SK-N-SH (cell line): ENCODE data around the gene GANAB. TPM values are rescaled to one million over a fixed set of nuclear protein-coding genes. Genes with fewer than 3 reads are reported as not detected.

Experiments
- CTCF ChIA-PET: fragments of 300-600, 350-600 bp; formaldehyde crosslinking; extraction: SDS; loops from one replicate; lab custom pipeline; 2021; lab: Yijun Ruan, JAX
- POLR2A ChIA-PET: fragments of 350-600 bp; sonication (Branson Sonifier 250); formaldehyde crosslinking; extraction: SDS; loops from one replicate; lab custom pipeline; 2020; ENCODE audit warnings: antibody characterized with exemption, inconsistent platforms; lab: Yijun Ruan, JAX
- DNase-seq: peaks from one replicate; pipeline ENCODE4 v3.0.0; 2012
- H2AFZ ChIP-seq: fragments of 200-600 bp; sonication (generic); 2 replicates; pipeline ENCODE4 v1.8.1; 2016; ENCODE audit warnings: antibody characterized with exemption, mild to moderate bottlenecking, low read depth
- H3F3A ChIP-seq: fragments of 200-600 bp; sonication (generic); replicated peaks from 2 replicates; pipeline ENCODE3; 2016; ENCODE audit warnings: antibody characterized with exemption, mild to moderate bottlenecking; ENCODE audit not compliant: insufficient read depth
- H3K27ac ChIP-seq, 2 experiments: fragments of 200-500 bp in 1 of 2; fragments of 200-600 bp in 1 of 2; sonication (Bioruptor generic) in 1 of 2; sonication (generic), shearing (Covaris generic) in 1 of 2; 2 replicates each; pipeline versions ENCODE4 v1.5.1 to v1.6.1; 2014 to 2016; ENCODE audit warnings: low read depth in 2 of 2, inconsistent platforms in 1 of 2, low read length in 1 of 2, mild to moderate bottlenecking in 1 of 2, mixed read lengths in 1 of 2
- H3K27me3 ChIP-seq: fragments of 200-600 bp; sonication (generic), shearing (Covaris generic); 2 replicates; pipeline ENCODE4 v1.6.1; 2016; ENCODE audit warnings: mixed run types; ENCODE audit not compliant: insufficient read depth
- H3K36me3 ChIP-seq, 2 experiments: fragments of 200-500 bp in 1 of 2; fragments of 200-600 bp in 1 of 2; sonication (Bioruptor generic) in 1 of 2; sonication (generic) in 1 of 2; replicated peaks in 1 of 2; 2 replicates each; pipeline versions ENCODE3 to v1.5.1; 2014 to 2016; ENCODE audit warnings: low read length in 1 of 2, mild to moderate bottlenecking in 1 of 2; ENCODE audit not compliant: insufficient read depth in 2 of 2, control insufficient read depth in 1 of 2
- H3K4me1 ChIP-seq, 2 experiments: fragments of 200-500 bp in 1 of 2; fragments of 200-600 bp in 1 of 2; sonication (Bioruptor generic) in 1 of 2; sonication (generic), shearing (Covaris generic) in 1 of 2; 2 replicates each; pipeline versions ENCODE4 v1.5.1 to v1.6.1; 2014 to 2016; ENCODE audit warnings: low read depth in 1 of 2, low read length in 1 of 2, mixed run types in 1 of 2; ENCODE audit not compliant: insufficient read depth in 2 of 2, control insufficient read depth in 1 of 2
- H3K4me2 ChIP-seq: fragments of 200-600 bp; sonication (generic), shearing (Covaris generic); 2 replicates; pipeline ENCODE4 v1.6.1; 2017; ENCODE audit warnings: mixed run types
- H3K4me3 ChIP-seq, 2 experiments: fragments of 200-500 bp in 1 of 2; fragments of 200-600 bp in 1 of 2; sonication (Bioruptor generic) in 1 of 2; sonication (generic), shearing (Covaris generic) in 1 of 2; 2 replicates each; pipeline versions ENCODE4 v1.5.1 to v1.8.1; 2014 to 2016; ENCODE audit warnings: low read depth in 2 of 2, inconsistent platforms in 1 of 2, low read length in 1 of 2, mild to moderate bottlenecking in 1 of 2, mixed read lengths in 1 of 2, moderate library complexity in 1 of 2
- H3K79me2 ChIP-seq: fragments of 200-600 bp; sonication (generic); 2 replicates; pipeline ENCODE4 v1.8.1; 2017; ENCODE audit warnings: mild to moderate bottlenecking; ENCODE audit not compliant: insufficient read depth
- H3K9ac ChIP-seq: fragments of 200-600 bp; sonication (generic); 2 replicates; pipeline ENCODE4 v1.6.1; 2017; ENCODE audit warnings: mixed run types
- H3K9me2 ChIP-seq: fragments of 200-600 bp; sonication (generic); 2 replicates; pipeline ENCODE4 v1.6.1; 2017; ENCODE audit warnings: mixed run types
- H3K9me3 ChIP-seq: fragments of 200-600 bp; sonication (generic); 2 replicates; pipeline ENCODE4 v1.6.1; 2017; ENCODE audit warnings: mixed run types, mild to moderate bottlenecking, moderate library complexity
- H4K20me1 ChIP-seq: fragments of 200-600 bp; sonication (generic); 2 replicates; pipeline ENCODE4 v1.6.1; 2017; ENCODE audit warnings: mild to moderate bottlenecking, mixed run types; ENCODE audit not compliant: insufficient read depth
- CHD2 ChIP-seq: fragments of 150-350 bp; IDR thresholded peaks from 2 replicates; pipeline ENCODE4 v1.6.1; 2018; ENCODE audit warnings: low read length; ENCODE audit not compliant: partially characterized antibody
- ELF1 ChIP-seq: IDR thresholded peaks from 2 replicates; pipeline ENCODE4 v1.4.0; 2012
- EP300 ChIP-seq, 2 experiments: IDR thresholded peaks; 2 replicates each; pipeline versions ENCODE4 v1.4.0 to v1.6.1; 2012; ENCODE audit warnings: borderline replicate concordance in 1 of 2, low read depth in 1 of 2, low read length in 1 of 2
- FOSL2 ChIP-seq: IDR thresholded peaks from 2 replicates; pipeline ENCODE4 v1.4.0; 2012; ENCODE audit warnings: low read depth, mild to moderate bottlenecking, moderate library complexity, borderline replicate concordance
- FOXJ3 ChIP-seq: sonication (generic); formaldehyde crosslinking; IDR thresholded peaks from 2 replicates; pipeline ENCODE4 v1.5.1; 2020; ENCODE audit warnings: mild to moderate bottlenecking, missing genetic modification reagents
- FOXM1 ChIP-seq: IDR thresholded peaks from 2 replicates; pipeline ENCODE4 v1.4.0; 2012; ENCODE audit warnings: low read depth, mild to moderate bottlenecking
- GABPA ChIP-seq: IDR thresholded peaks from 2 replicates; pipeline ENCODE4 v1.4.0; 2012; ENCODE audit warnings: low read depth, mild to moderate bottlenecking
- GATA2 ChIP-seq: sonication (generic); formaldehyde crosslinking; IDR thresholded peaks from 2 replicates; pipeline ENCODE4 v1.5.0; 2020; ENCODE audit warnings: mild to moderate bottlenecking, missing genetic modification reagents
- JUND ChIP-seq: IDR thresholded peaks from 2 replicates; pipeline ENCODE4 v1.4.0; 2012
- MXI1 ChIP-seq: IDR thresholded peaks from 2 replicates; pipeline ENCODE4 v1.6.1; 2012; ENCODE audit warnings: mild to moderate bottlenecking, low read depth, low read length, improper control_type of control experiment
- NFIC ChIP-seq: IDR thresholded peaks from 2 replicates; pipeline ENCODE4 v1.4.0; 2012; ENCODE audit warnings: borderline replicate concordance
- POLR2AphosphoS5 ChIP-seq: IDR thresholded peaks from 2 replicates; pipeline ENCODE4 v1.6.1; 2012; ENCODE audit warnings: low read depth, low read length
- RFX5 ChIP-seq: IDR thresholded peaks from 2 replicates; pipeline ENCODE4 v1.6.1; 2012; ENCODE audit warnings: mild to moderate bottlenecking, improper control_type of control experiment, low read length
- SIN3A ChIP-seq: IDR thresholded peaks from 2 replicates; pipeline ENCODE4 v1.6.1; 2012; ENCODE audit warnings: low read depth, mild to moderate bottlenecking, low read length, moderate library complexity, borderline replicate concordance
- TAF1 ChIP-seq: IDR thresholded peaks from 2 replicates; pipeline ENCODE4 v1.6.1; 2012; ENCODE audit warnings: low read depth, mild to moderate bottlenecking, low read length, moderate library complexity, borderline replicate concordance
- TEAD4 ChIP-seq: IDR thresholded peaks from 2 replicates; pipeline ENCODE4 v1.4.0; 2012; ENCODE audit warnings: mild to moderate bottlenecking, borderline replicate concordance; ENCODE audit not compliant: insufficient read depth
- USF1 ChIP-seq: IDR thresholded peaks from 2 replicates; pipeline ENCODE4 v1.4.0; 2012; ENCODE audit warnings: low read depth, borderline replicate concordance
- YY1 ChIP-seq: IDR thresholded peaks from 2 replicates; pipeline ENCODE4 v1.4.0; 2012; ENCODE audit warnings: low read depth, mild to moderate bottlenecking
- ZBTB33 ChIP-seq: IDR thresholded peaks from 2 replicates; pipeline ENCODE4 v1.4.0; 2012; ENCODE audit warnings: low read depth, borderline replicate concordance
- WGBS: methylation state at CpG from one replicate; pipeline ENCODE4 v1.1.6; 2017; ENCODE audit warnings: low lambda C conversion rate; 5-methylcytosine and 5-hydroxymethylcytosine counted together
- polyA plus RNA-seq, 3 experiments: library from polyadenylated mRNA; depleted of rRNA; stranded (reverse); fragments of >200 nt; gene quantifications; 2 replicates each; pipeline ENCODE4 v1.2.3, GENCODE V29; 2012
- TF ChIP-seq, protein P1 (sequence below): fragments of 200-600 bp; sonication (generic); IDR thresholded peaks from 2 replicates; pipeline ENCODE4 v1.6.1; 2017; ENCODE audit warnings: antibody characterized with exemption, mild to moderate bottlenecking, moderate library complexity
- TF ChIP-seq, protein P2 (sequence below): fragments of 150-350 bp; IDR thresholded peaks from 2 replicates; pipeline ENCODE4 v1.6.1; 2016; ENCODE audit warnings: mild to moderate bottlenecking, low read depth, low read length
- TF ChIP-seq, protein P3 (sequence below): IDR thresholded peaks from 2 replicates; pipeline ENCODE4 v1.6.1; 2012; ENCODE audit warnings: mild to moderate bottlenecking, low read depth, low read length, moderate library complexity

Gene GANAB
- polyA plus RNA-seq, 1 of the 3 experiments (the other 2 are of a cell fraction) = 275 TPM

GRCh38 chr11:62591448-62592145 lies 54.8 kb downstream of the GANAB start, which contains the start of gene TUT1:
TUT1 (minus strand) TSS chr11:62591523; CDS start chr11:62591485, 38 bp downstream.
- ChIA-PET CTCF (interaction anchor here (0.6 to 6.2 kb wide), 20 partner anchors 10 to 212 kb away, joined by 3 to 69 read pairs (median 4); partner anchors contain the start of genes B3GAT3, C11orf98, CSKMT and EML3), POLR2A (interaction anchor here (0.5 to 2.8 kb wide), 41 partner anchors 9 to 254 kb away, joined by 3 to 59 read pairs (median 5); partner anchors contain the start of genes AHNAK, ASRGL1, B3GAT3 and C11orf98)
- H3K79me2 ChIP-seq = peaks cover 33% of the 10 kb centered on the region
- peaks cover 41% of the 10 kb centered on the region for H3F3A ChIP-seq
- peaks cover 35 to 43% of the 10 kb centered on the region in 2 experiments for H3K36me3 ChIP-seq
- no peaks in the 10 kb centered on the region for H3K9me3 ChIP-seq
- H3K9ac ChIP-seq = peak within 1 kb of the TSS; percentile 82
- no peaks in the 10 kb centered on the region for H4K20me1 ChIP-seq
- H3K27me3 ChIP-seq = no peaks in the 10 kb centered on the region
- H3K9me2 ChIP-seq = no peaks in the 10 kb centered on the region
- H3K27ac ChIP-seq = peak within 1 kb of the TSS; percentile 86 to 94
- H2AFZ ChIP-seq = peak within 1 kb of the TSS; percentile 61
- DNase-seq = peak; percentile 83
- 1% methylated on average over 38 of the region's 58 CpGs for WGBS
- H3K4me2 ChIP-seq = peak within 1 kb of the TSS; percentile 88
- H3K4me1 ChIP-seq = peaks cover 13 to 17% of the 10 kb centered on the region in 2 experiments; a peak in 3 of 4 replicates
- H3K4me3 ChIP-seq = peak within 1 kb of the TSS; percentile 77 to 78
- TF ChIP-seq FOSL2 = no peak
- TF ChIP-seq JUND = no peak
- TF ChIP-seq CHD2 = peak; percentile 86
- peak; percentile 88 for TF ChIP-seq RFX5
- peak; percentile 98 for TF ChIP-seq GABPA
- TF ChIP-seq USF1 = 0 out of 2 replicates have a peak, but pooled peaks have one; percentile 32
- TF ChIP-seq, protein P1, sequence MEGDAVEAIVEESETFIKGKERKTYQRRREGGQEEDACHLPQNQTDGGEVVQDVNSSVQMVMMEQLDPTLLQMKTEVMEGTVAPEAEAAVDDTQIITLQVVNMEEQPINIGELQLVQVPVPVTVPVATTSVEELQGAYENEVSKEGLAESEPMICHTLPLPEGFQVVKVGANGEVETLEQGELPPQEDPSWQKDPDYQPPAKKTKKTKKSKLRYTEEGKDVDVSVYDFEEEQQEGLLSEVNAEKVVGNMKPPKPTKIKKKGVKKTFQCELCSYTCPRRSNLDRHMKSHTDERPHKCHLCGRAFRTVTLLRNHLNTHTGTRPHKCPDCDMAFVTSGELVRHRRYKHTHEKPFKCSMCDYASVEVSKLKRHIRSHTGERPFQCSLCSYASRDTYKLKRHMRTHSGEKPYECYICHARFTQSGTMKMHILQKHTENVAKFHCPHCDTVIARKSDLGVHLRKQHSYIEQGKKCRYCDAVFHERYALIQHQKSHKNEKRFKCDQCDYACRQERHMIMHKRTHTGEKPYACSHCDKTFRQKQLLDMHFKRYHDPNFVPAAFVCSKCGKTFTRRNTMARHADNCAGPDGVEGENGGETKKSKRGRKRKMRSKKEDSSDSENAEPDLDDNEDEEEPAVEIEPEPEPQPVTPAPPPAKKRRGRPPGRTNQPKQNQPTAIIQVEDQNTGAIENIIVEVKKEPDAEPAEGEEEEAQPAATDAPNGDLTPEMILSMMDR = no peak; the same call in 1 of the 2 replicates
- TF ChIP-seq, protein P2, sequence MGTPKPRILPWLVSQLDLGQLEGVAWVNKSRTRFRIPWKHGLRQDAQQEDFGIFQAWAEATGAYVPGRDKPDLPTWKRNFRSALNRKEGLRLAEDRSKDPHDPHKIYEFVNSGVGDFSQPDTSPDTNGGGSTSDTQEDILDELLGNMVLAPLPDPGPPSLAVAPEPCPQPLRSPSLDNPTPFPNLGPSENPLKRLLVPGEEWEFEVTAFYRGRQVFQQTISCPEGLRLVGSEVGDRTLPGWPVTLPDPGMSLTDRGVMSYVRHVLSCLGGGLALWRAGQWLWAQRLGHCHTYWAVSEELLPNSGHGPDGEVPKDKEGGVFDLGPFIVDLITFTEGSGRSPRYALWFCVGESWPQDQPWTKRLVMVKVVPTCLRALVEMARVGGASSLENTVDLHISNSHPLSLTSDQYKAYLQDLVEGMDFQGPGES = no peak; the same call in 1 of the 2 replicates
- peak; percentile 61; the same call in 1 of the 2 replicates for TF ChIP-seq MXI1
- 0 out of 2 replicates have a peak, but pooled peaks have one; percentile 3 for TF ChIP-seq TEAD4
- TF ChIP-seq YY1 = peak; percentile 72; the same call in 1 of the 2 replicates
- peak; percentile 89 for TF ChIP-seq TAF1
- peak; percentile 74; the same call in 1 of the 2 replicates for TF ChIP-seq SIN3A
- TF ChIP-seq, protein P3, sequence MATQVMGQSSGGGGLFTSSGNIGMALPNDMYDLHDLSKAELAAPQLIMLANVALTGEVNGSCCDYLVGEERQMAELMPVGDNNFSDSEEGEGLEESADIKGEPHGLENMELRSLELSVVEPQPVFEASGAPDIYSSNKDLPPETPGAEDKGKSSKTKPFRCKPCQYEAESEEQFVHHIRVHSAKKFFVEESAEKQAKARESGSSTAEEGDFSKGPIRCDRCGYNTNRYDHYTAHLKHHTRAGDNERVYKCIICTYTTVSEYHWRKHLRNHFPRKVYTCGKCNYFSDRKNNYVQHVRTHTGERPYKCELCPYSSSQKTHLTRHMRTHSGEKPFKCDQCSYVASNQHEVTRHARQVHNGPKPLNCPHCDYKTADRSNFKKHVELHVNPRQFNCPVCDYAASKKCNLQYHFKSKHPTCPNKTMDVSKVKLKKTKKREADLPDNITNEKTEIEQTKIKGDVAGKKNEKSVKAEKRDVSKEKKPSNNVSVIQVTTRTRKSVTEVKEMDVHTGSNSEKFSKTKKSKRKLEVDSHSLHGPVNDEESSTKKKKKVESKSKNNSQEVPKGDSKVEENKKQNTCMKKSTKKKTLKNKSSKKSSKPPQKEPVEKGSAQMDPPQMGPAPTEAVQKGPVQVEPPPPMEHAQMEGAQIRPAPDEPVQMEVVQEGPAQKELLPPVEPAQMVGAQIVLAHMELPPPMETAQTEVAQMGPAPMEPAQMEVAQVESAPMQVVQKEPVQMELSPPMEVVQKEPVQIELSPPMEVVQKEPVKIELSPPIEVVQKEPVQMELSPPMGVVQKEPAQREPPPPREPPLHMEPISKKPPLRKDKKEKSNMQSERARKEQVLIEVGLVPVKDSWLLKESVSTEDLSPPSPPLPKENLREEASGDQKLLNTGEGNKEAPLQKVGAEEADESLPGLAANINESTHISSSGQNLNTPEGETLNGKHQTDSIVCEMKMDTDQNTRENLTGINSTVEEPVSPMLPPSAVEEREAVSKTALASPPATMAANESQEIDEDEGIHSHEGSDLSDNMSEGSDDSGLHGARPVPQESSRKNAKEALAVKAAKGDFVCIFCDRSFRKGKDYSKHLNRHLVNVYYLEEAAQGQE = peak; percentile 90
- TF ChIP-seq GATA2 (CRISPR knock-in tag) = peak; percentile 90
- no peak for TF ChIP-seq FOXM1
- 0 out of 4 replicates have a peak, but pooled peaks of 1 of the 2 experiments have one; percentile 22 for TF ChIP-seq EP300 (IDR thresholded peaks at IDR 0.05; ENCODE audit: borderline replicate concordance in 1 of 2, low read depth in 1 of 2, low read length in 1 of 2)
- peak; percentile 11; the same call in 1 of the 2 replicates for TF ChIP-seq NFIC
- TF ChIP-seq ZBTB33 = 0 out of 2 replicates have a peak, but pooled peaks have one; percentile 50
- TF ChIP-seq POLR2AphosphoS5 = peak; percentile 96
- no peak for TF ChIP-seq FOXJ3
- TF ChIP-seq ELF1 = peak; percentile 86
